H1 (cell line): ENCODE data around the gene GPX6. TPM values are rescaled to one million over a fixed set of nuclear protein-coding genes. Genes with fewer than 3 reads are reported as not detected.

Experiments
- KDM5A ChIP-seq: fragments of 200-600 bp; IDR thresholded peaks from 2 replicates; pipeline ENCODE4 v1.7.1; 2012; ENCODE audit warnings: mild to moderate bottlenecking, low read length, inconsistent platforms, mixed read lengths
- polyA plus RNA-seq, 7 experiments: library from polyadenylated mRNA; depleted of rRNA in 3 of 7; stranded (reverse) in 5 of 7; unstranded in 2 of 7; fragments of >200 nt in 5 of 7; fragments of 200-250 nt in 2 of 7; gene quantifications; 1 replicate in 5 of 7; 2 replicates in 1 of 7; 4 replicates in 1 of 7; pipeline versions ENCODE4 v1.2.1 to v1.2.3, GENCODE V29; 2011 to 2013; ENCODE audit warnings: missing spikeins in 2 of 7, mixed read lengths in 2 of 7
- total RNA-seq: library from RNA; stranded (reverse); fragmentation: NEBNext Ultra II Directional; extraction: Animal tissue kit (Norgen Biotek cat#: 25700); gene quantifications from 2 replicates; pipeline ENCODE4 v1.2.1, GENCODE V29; 2021

Gene GPX6
- total and polyA plus RNA-seq, 2 of the 8 experiments (the other 6 are each of a cell fraction or from before 2014, with no cell fraction given) = not detected

DNA sequence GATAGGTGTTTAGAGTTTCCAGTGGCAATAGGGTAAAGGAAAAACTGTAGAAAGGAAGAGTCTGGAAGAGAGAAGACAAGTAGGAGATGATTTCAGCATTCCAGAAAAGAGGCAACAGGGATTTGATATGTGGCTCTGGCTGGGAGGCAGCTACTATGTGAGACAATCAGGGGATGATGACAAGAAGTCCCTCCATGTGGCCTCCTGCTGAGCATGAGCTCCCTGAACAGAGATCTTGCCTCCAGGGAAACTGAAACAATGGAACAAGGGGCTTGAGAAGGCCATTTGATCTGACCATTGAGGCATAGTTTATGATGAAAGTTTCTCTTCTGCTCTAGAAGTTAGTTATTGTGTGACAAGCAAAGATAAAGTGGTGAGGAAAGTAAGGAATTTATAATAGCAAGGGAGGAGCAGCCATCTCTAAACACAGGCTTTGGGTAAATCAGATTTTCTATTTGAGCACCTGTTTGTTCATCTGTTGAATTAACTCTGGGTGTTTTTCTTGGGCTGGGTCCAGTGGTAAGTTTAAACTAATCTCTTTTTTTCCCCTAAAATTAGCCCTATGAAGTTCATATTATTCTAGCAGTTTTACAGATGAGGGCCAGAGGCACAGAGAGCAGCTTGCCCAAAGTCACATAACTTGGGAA, 7.1 kb upstream of the GPX6 start (continued):
- no peak for TF ChIP-seq KDM5A
